ENCODE results near the gene URGCP. TPM values are rescaled to one million over a fixed set of nuclear protein-coding genes. Genes with fewer than 3 reads are reported as not detected.

Gene URGCP
- total and polyA plus RNA-seq, 2 of the 4 experiments (the other 2 are of a cell fraction), result 22.0 to 25.5 TPM

DNA sequence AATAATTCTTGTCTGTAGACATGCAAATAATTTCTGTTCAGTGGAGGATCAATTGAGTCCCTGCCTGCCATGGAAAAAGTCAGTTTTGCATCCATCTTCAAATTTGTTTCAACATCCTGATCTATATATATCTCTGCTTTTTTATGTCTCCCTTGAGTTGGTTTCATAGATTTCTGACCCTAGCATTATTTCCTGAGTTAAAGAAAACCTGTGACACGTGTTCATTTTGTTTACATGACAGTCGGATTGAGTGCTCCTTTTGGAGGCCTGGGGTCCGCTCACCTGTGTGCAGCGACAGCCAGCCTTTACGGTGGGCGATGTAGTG is 37.8 kb downstream of the URGCP start:
- Histone ChIP-seq H3K27me3 (ENCODE audit: control insufficient read depth, insufficient read depth, low read length) (no peaks in the 10 kb centered on the region), H4K5ac (ENCODE audit: low read depth, low read length) (peak overlapping the region; percentile 45), H2BK15ac (ENCODE audit: low read depth, low read length) (no peak overlapping the region; the same call in 2 of the 3 replicates), H4K20me1 (ENCODE audit: insufficient read depth, low read length) (no peaks in the 10 kb centered on the region), H3K23ac (ENCODE audit: low read depth, low read length) (peak overlapping the region; percentile 93), H2BK5ac (ENCODE audit: low read depth, low read length, poor library complexity, severe bottlenecking) (peak overlapping the region; percentile 94), H3K79me1 (ENCODE audit: low read depth in 1 of 2, low read length in 2 of 2) (peaks cover 25 to 51% of the 10 kb centered on the region in 2 experiments), H3K18ac (ENCODE audit: low read depth, low read length) (0 out of 2 replicates have a peak overlapping the region, but pooled peaks have one; percentile 38), H2BK120ac (ENCODE audit: low read depth, low read length) (peak overlapping the region; percentile 30), H2AFZ (replicated peaks; ENCODE audit: low read length, poor library complexity) (peak overlapping the region; percentile 88), H4K8ac (ENCODE audit: low read depth in 2 of 2, low read length in 2 of 2) (peak overlapping the region; percentile 65 to 84; a peak in 2 of 4 replicates), H3K9ac (ENCODE audit: low read depth, low read length) (peak overlapping the region; percentile 86), H2AK5ac (ENCODE audit: low read depth, low read length) (peak overlapping the region; percentile 86), H3K4me1 (ENCODE audit: control insufficient read depth, insufficient read depth, low read length) (peaks cover 22% of the 10 kb centered on the region), H3K4me2 (ENCODE audit: low read depth, low read length) (peak overlapping the region; percentile 99), H4K91ac (ENCODE audit: insufficient read depth, low read depth, low read length) (peak overlapping the region; percentile 69; the same call in 1 of the 2 replicates), H3K9me1 (ENCODE audit: insufficient read depth, low read length) (peaks cover 33% of the 10 kb centered on the region), H3K56ac (ENCODE audit: extremely low read depth, insufficient read depth, low read length) (no peak overlapping the region; the same call in 1 of the 2 replicates), H2AK9ac (replicated peaks; ENCODE audit: low read depth, low read length, poor library complexity) (peak overlapping the region; percentile 94), H3K9me3 (ENCODE audit: control insufficient read depth, insufficient read depth, low read length) (no peaks in the 10 kb centered on the region), H3K36me3 (ENCODE audit: control insufficient read depth, insufficient read depth, low read length) (peaks cover 15% of the 10 kb centered on the region), H3K4me3 (ENCODE audit: insufficient read depth, low read depth, low read length) (peak overlapping the region; percentile 93), H3K14ac (replicated peaks; ENCODE audit: low read depth, low read length) (peak overlapping the region; percentile 91), H3K4ac (ENCODE audit: low read depth, low read length) (peak overlapping the region; percentile 80), H2BK20ac (ENCODE audit: low read depth, low read length) (no peak overlapping the region), H3K27ac (ENCODE audit: insufficient read depth, low read length) (peak overlapping the region; percentile 82)
- 6% methylated on average over 3 of the region's 6 CpGs; no CpG with 5 or more reads in 1 of the 2 experiments for WGBS, 2 experiments (ENCODE audit: extremely low coverage in 2 of 2, insufficient read length in 1 of 2)
- dilution Hi-C loops (cut with HindIII; ENCODE audit: low sequenced_read_pairs, unreplicated experiment), result no loop called here
- DNase-seq (no peak), ATAC-seq (ENCODE audit: low read depth) (no peak)
- POLR2A ChIA-PET (ENCODE audit: unreplicated experiment), result no interaction called here
- TF ChIP-seq RFX5 (IDR thresholded peaks at IDR 0.05; ENCODE audit: low read depth, low read length) (no peak), MXI1 (IDR thresholded peaks at IDR 0.05; ENCODE audit: borderline replicate concordance, low read depth, low read length) (no peak), CEBPB (IDR thresholded peaks at IDR 0.05; ENCODE audit: low read depth, low read length) (no peak)
- BruUV-seq (replicated peaks), result no TSS peak
- CTCF ChIA-PET, result no interaction called here
- intact Hi-C loops (cut with micrococcal nuclease), result no loop called here
- in situ Hi-C loops (cut with MboI; ENCODE audit: low sequenced_read_pairs), result no loop called here
